Fibroblast of lung (primary cell): ENCODE measurements around the gene LRRN4. TPM values are rescaled to one million over a fixed set of nuclear protein-coding genes. Genes with fewer than 3 reads are reported as not detected.
A peak's percentile ranks its signal among the peaks of the same experiment; 100 is the strongest.
"Not testable (repeated sequence)": the region's sequence is repeated elsewhere in the genome, so short reads cannot be mapped to it uniquely, and the experiment has no call there.

ENCODE experiments used
- DNase-seq, 2 donors: peaks; one replicate each; pipeline versions ENCODE4 v3.0.0 to v3.0.0-alpha.2; 2010; ENCODE audit warnings: low read depth in 2 of 2
- H2AFZ ChIP-seq: 2 replicates; pipeline ENCODE4 v1.5.1; 2012; ENCODE audit warnings: low read length, control low read depth, inconsistent platforms
- H3K27ac ChIP-seq: 2 replicates; pipeline ENCODE4 v1.5.1; 2011; ENCODE audit warnings: low read length, control low read depth; ENCODE audit not compliant: insufficient read depth
- H3K27me3 ChIP-seq: 2 replicates; pipeline ENCODE4 v1.5.1; 2011; ENCODE audit warnings: mild to moderate bottlenecking, low read length; ENCODE audit not compliant: control insufficient read depth, insufficient read depth
- H3K36me3 ChIP-seq: 2 replicates; pipeline ENCODE4 v1.5.1; 2011; ENCODE audit warnings: low read length; ENCODE audit not compliant: control insufficient read depth, insufficient read depth
- H3K4me1 ChIP-seq: 2 replicates; pipeline ENCODE4 v1.5.1; 2011; ENCODE audit warnings: low read length; ENCODE audit not compliant: control insufficient read depth, insufficient read depth; ENCODE audit errors: extremely low read depth
- H3K4me2 ChIP-seq: 2 replicates; pipeline ENCODE4 v1.5.1; 2011; ENCODE audit warnings: low read length, control low read depth; ENCODE audit not compliant: insufficient read depth; ENCODE audit errors: extremely low read depth
- H3K4me3 ChIP-seq, 4 experiments: fragments of 200-600 bp in 1 of 4; sonication (generic) in 1 of 4; replicated peaks in 1 of 4; 2 replicates each; pipeline ENCODE4 v1.5.1; 2011 to 2016; ENCODE audit warnings: low read length in 4 of 4, low read depth in 3 of 4, mild to moderate bottlenecking in 3 of 4, control low read depth in 2 of 4, inconsistent platforms in 1 of 4, mixed read lengths in 1 of 4; ENCODE audit not compliant: insufficient read depth in 1 of 4; ENCODE audit errors: control extremely low read depth in 1 of 4
- H3K79me2 ChIP-seq: 2 replicates; pipeline ENCODE4 v1.5.1; 2012; ENCODE audit warnings: mild to moderate bottlenecking, low read length, inconsistent platforms; ENCODE audit not compliant: control insufficient read depth, insufficient read depth
- H3K9ac ChIP-seq: 2 replicates; pipeline ENCODE4 v1.5.1; 2011; ENCODE audit warnings: mild to moderate bottlenecking, low read length, control low read depth; ENCODE audit not compliant: insufficient read depth
- H3K9me3 ChIP-seq: 2 replicates; pipeline ENCODE4 v1.5.1; 2012; ENCODE audit warnings: low read depth, low read length; ENCODE audit not compliant: control insufficient read depth, insufficient read depth
- H4K20me1 ChIP-seq: 2 replicates; pipeline ENCODE4 v1.5.1; 2011; ENCODE audit warnings: low read length; ENCODE audit not compliant: control insufficient read depth, insufficient read depth; ENCODE audit errors: extremely low read depth
- EZH2 ChIP-seq: IDR thresholded peaks from 2 replicates; pipeline ENCODE4 v1.5.1; 2012; ENCODE audit warnings: low read length, control low read depth, mild to moderate bottlenecking; ENCODE audit errors: missing control alignments
- polyA plus RNA-seq, 2 donors: library from polyadenylated mRNA; depleted of rRNA in 1 of 2; stranded (reverse) in 1 of 2; unstranded in 1 of 2; fragments of >200 nt; gene quantifications; 2 replicates each; pipeline ENCODE4 v1.2.1, GENCODE V29; 2011 to 2012; ENCODE audit warnings: missing spikeins in 1 of 2
- total RNA-seq: library from RNA; depleted of rRNA; stranded (reverse); fragments of >200 nt; gene quantifications from 2 replicates; pipeline ENCODE4 v1.2.1, GENCODE V29; 2014
- TF ChIP-seq, protein P1 (sequence below), 2 donors: IDR thresholded peaks in 1 of 2; conservative IDR thresholded peaks in 1 of 2; 1 replicate in 1 of 2; 2 replicates in 1 of 2; pipeline ENCODE4 v1.5.1; 2011 to 2012; ENCODE audit warnings: low read length in 2 of 2, control low read depth in 1 of 2, inconsistent platforms in 1 of 2, low read depth in 1 of 2, mild to moderate bottlenecking in 1 of 2

The LRRN4 gene
- total and polyA plus RNA-seq, 2 donors (not counting 1 experiment from before 2014, with no cell fraction given) = under 0.01 TPM; not detected in 1

DNA sequence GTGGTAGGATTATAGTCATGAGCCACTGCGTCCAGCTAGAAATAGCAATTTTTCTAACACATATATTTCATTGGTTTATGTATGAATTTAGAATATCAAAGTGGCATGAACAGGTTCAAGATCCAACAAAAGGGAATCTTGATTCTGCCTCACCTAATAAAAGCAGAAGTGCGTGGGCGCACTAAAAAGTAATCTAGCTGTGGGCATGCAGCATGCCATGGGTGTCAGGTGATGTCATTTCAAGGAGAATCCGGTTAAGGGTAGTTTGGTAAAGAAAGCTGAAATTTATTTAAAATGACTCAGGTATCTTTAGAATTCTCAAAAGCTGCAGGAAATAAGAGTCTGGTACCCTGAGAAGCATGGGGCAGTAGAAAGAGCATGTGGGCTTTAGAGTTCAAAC is 17.6 kb downstream of the LRRN4 start:
- no peak for DNase-seq
- no peak overlapping the region for H2AFZ ChIP-seq
- H4K20me1 ChIP-seq = no peaks in the 10 kb centered on the region
- H3K36me3 ChIP-seq = peaks cover 3% of the 10 kb centered on the region
- no peak for TF ChIP-seq EZH2
- TF ChIP-seq, protein P1, sequence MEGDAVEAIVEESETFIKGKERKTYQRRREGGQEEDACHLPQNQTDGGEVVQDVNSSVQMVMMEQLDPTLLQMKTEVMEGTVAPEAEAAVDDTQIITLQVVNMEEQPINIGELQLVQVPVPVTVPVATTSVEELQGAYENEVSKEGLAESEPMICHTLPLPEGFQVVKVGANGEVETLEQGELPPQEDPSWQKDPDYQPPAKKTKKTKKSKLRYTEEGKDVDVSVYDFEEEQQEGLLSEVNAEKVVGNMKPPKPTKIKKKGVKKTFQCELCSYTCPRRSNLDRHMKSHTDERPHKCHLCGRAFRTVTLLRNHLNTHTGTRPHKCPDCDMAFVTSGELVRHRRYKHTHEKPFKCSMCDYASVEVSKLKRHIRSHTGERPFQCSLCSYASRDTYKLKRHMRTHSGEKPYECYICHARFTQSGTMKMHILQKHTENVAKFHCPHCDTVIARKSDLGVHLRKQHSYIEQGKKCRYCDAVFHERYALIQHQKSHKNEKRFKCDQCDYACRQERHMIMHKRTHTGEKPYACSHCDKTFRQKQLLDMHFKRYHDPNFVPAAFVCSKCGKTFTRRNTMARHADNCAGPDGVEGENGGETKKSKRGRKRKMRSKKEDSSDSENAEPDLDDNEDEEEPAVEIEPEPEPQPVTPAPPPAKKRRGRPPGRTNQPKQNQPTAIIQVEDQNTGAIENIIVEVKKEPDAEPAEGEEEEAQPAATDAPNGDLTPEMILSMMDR (conservative IDR thresholded peaks at IDR 0.05 in 1 of 2, IDR thresholded peaks at IDR 0.05 in 1 of 2; ENCODE audit: low read depth in 1 of 2, low read length in 2 of 2) = no peak
- H3K79me2 ChIP-seq = no peaks in the 10 kb centered on the region
- no peaks in the 10 kb centered on the region for H3K4me1 ChIP-seq
- H3K9ac ChIP-seq = no peak overlapping the region
- H3K27ac ChIP-seq = no peak overlapping the region
- no peaks in the 10 kb centered on the region for H3K27me3 ChIP-seq
- H3K4me2 ChIP-seq = no peak overlapping the region
- no peaks in the 10 kb centered on the region for H3K9me3 ChIP-seq
- H3K4me3 ChIP-seq = no peak overlapping the region

DNA sequence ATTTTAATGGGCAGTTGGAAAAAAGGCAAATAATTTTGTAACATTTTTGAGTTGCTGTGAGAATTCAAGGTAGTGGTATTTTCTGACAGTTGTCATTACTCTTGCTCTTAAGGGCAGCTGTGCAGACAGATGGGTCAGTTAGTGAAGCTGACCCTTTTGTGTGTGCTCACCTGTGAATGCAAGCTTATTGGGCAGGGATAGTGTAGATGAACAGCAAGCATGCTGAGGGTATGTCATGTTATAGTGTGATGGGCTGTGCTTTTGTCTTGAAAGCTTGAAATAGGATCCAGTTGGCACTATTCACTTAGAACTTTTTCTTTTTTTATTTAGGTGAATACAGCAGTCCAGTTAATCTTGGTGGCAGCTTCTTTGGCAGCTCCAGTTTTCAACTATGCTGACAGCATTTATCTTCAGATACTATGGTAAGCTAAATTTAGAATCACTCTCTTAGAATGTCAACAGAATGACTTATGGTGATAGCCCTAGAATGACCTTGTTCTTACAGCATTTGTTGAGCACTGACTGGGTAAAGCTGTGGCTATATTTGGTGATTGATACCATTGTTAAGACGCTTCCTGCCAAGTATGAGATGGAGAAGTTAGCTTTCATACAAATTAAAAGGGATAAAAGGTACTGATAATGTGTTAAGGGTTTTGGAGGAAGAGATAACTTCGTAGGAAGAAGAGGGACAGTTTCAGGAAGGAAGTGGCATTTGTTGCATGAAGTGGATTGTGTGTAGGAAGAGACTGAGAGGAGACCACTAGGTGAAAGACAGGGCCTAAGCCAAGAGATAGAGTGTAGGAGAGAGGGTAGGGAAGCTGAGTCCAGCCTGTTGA is 19.5 kb downstream of the LRRN4 start:
- no peak for TF ChIP-seq EZH2
- TF ChIP-seq, protein P1 (conservative IDR thresholded peaks at IDR 0.05 in 1 of 2, IDR thresholded peaks at IDR 0.05 in 1 of 2; ENCODE audit: low read depth in 1 of 2, low read length in 2 of 2) = no peak
- peak; percentile 28 to 60 for DNase-seq
- H3K9ac ChIP-seq = no peak overlapping the region
- no peaks in the 10 kb centered on the region for H3K27me3 ChIP-seq
- H3K4me2 ChIP-seq = no peak overlapping the region
- no peaks in the 10 kb centered on the region for H4K20me1 ChIP-seq
- H3K27ac ChIP-seq = no peak overlapping the region
- peaks cover 2% of the 10 kb centered on the region for H3K36me3 ChIP-seq
- H3K4me1 ChIP-seq = no peaks in the 10 kb centered on the region
- H3K79me2 ChIP-seq = no peaks in the 10 kb centered on the region
- H3K4me3 ChIP-seq = no peak overlapping the region
- no peaks in the 10 kb centered on the region for H3K9me3 ChIP-seq
- no peak overlapping the region for H2AFZ ChIP-seq

DNA sequence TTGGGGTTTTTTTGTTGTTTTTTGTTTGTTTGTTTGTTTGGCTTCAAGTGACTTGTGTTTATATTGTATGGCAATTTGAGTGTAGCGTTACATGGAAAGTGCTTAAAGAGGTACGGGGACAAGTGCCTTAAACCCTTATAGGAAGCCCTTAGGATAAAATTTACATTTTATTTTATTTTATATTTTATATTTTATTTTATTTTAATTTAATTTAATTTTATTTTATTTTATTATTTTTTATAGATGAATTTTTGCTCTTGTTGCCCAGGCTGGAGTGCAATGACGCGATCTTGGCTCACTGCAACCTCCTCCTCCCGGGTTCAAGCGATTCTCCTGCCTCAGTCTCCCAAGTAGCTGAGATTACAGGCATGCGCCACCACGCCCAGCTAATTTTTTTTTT is 21.0 kb downstream of the LRRN4 start:
- not testable (repeated sequence) for DNase-seq, H3K4me2 ChIP-seq, H3K4me3 ChIP-seq, H3K9me3 ChIP-seq, H3K9ac ChIP-seq, H3K79me2 ChIP-seq, H3K4me1 ChIP-seq, H3K27me3 ChIP-seq, H3K36me3 ChIP-seq, H2AFZ ChIP-seq, H3K27ac ChIP-seq, H4K20me1 ChIP-seq
